Astrocyte of the cerebellum (primary cell): ENCODE results near the gene TFEB.

Source experiments
- DNase-seq: peaks from one replicate; pipeline ENCODE4 v3.0.0-alpha.2; 2011; ENCODE audit warnings: low read depth
- H3K4me3 ChIP-seq: 2 replicates; pipeline ENCODE4 v1.5.1; 2011; ENCODE audit warnings: mild to moderate bottlenecking, low read depth, low read length, moderate library complexity
- CTCF ChIP-seq: IDR thresholded peaks from 2 replicates; pipeline ENCODE4 v1.5.1; 2012; ENCODE audit warnings: low read length, low read depth, moderate library complexity, mild to moderate bottlenecking; ENCODE audit errors: missing control alignments
- in situ Hi-C: cut with HindIII; loops from 2 replicates; pipeline ENCODE4 v1.10.0; 2017; ENCODE audit warnings: low sequenced_read_pairs

The TFEB gene

GRCh38 chr6:41674231-41675000 lies 61.0 kb downstream of the TFEB start:
- no peak for TF ChIP-seq CTCF
- H3K4me3 ChIP-seq: no peak overlapping the region
- in situ Hi-C loops: no loop called here
- no peak for DNase-seq

GRCh38 chr6:41673704-41674000 lies 61.8 kb downstream of the TFEB start:
- no peak overlapping the region for H3K4me3 ChIP-seq
- in situ Hi-C loops: no loop called here
- TF ChIP-seq CTCF: no peak
- DNase-seq: no peak

GRCh38 chr6:41672816-41673703 lies 62.3 kb downstream of the TFEB start:
- TF ChIP-seq CTCF: no peak
- no peak overlapping the region for H3K4me3 ChIP-seq
- in situ Hi-C loops: no loop called here
- no peak for DNase-seq

- DNase-seq: no peak
- H3K4me3 ChIP-seq: no peak overlapping the region
- no peak for TF ChIP-seq CTCF
- in situ Hi-C loops: no loop called here
These were observed 63.4 kb downstream of the TFEB start for GRCh38 chr6:41672016-41672415.

- no peak overlapping the region for H3K4me3 ChIP-seq
- DNase-seq: no peak
- in situ Hi-C loops: no loop called here
- TF ChIP-seq CTCF: no peak
These were observed 64.0 kb downstream of the TFEB start for GRCh38 chr6:41671376-41671775.

- H3K4me3 ChIP-seq: no peak overlapping the region
- DNase-seq: no peak
- TF ChIP-seq CTCF: no peak
- in situ Hi-C loops: no loop called here
These were observed 64.6 kb downstream of the TFEB start for GRCh38 chr6:41670703-41671360.
